Measurements from ENCODE around the gene LRRFIP2.
"Not testable (repeated sequence)": the region's sequence is repeated elsewhere in the genome, so short reads cannot be mapped to it uniquely, and the experiment has no call there.

Gene LRRFIP2

GRCh38 chr3:37058117-37058516 lies 116.3 kb downstream of the LRRFIP2 start:
- DNase-seq: no peak

- DNase-seq: no peak
Measured at GRCh38 chr3:37056826-37057225, 117.6 kb downstream of the LRRFIP2 start.

GRCh38 chr3:37055077-37055476 lies 119.3 kb downstream of the LRRFIP2 start:
- DNase-seq: not testable (repeated sequence)

- peak; percentile 90 for DNase-seq
Measured at GRCh38 chr3:37054370-37054769, 120.0 kb downstream of the LRRFIP2 start.

GRCh38 chr3:37053753-37054152 lies 120.6 kb downstream of the LRRFIP2 start:
- no peak for DNase-seq

- no peak for DNase-seq
Measured at GRCh38 chr3:37053337-37053736, 121.0 kb downstream of the LRRFIP2 start.

GRCh38 chr3:37052860-37053259 lies 121.5 kb downstream of the LRRFIP2 start:
- no peak for DNase-seq

GRCh38 chr3:37050282-37050681 lies 124.1 kb downstream of the LRRFIP2 start:
- no peak for DNase-seq

GRCh38 chr3:37042712-37043111 lies 131.7 kb downstream of the LRRFIP2 start:
- not testable (repeated sequence) for DNase-seq

GRCh38 chr3:37041546-37042195 lies 132.7 kb downstream of the LRRFIP2 start:
- DNase-seq: peak; percentile 13

GRCh38 chr3:37040231-37040630 lies 134.2 kb downstream of the LRRFIP2 start:
- DNase-seq: no peak

- no peak for DNase-seq
Measured at GRCh38 chr3:37039161-37039846, 135.1 kb downstream of the LRRFIP2 start.

- DNase-seq: no peak
Measured at GRCh38 chr3:37037352-37037751, 137.0 kb downstream of the LRRFIP2 start.

GRCh38 chr3:37032961-37033360 lies 141.4 kb downstream of the LRRFIP2 start:
- DNase-seq: no peak

- DNase-seq: no peak
Measured at GRCh38 chr3:37031096-37031682, 143.2 kb downstream of the LRRFIP2 start.

- no peak for DNase-seq
Measured at GRCh38 chr3:37030588-37030987, 143.8 kb downstream of the LRRFIP2 start.

- DNase-seq: no peak
Measured at GRCh38 chr3:37029516-37030163, 144.7 kb downstream of the LRRFIP2 start.

GRCh38 chr3:37029111-37029510 lies 145.3 kb downstream of the LRRFIP2 start:
- DNase-seq: no peak

GRCh38 chr3:37028329-37028728 lies 146.1 kb downstream of the LRRFIP2 start:
- DNase-seq: no peak

- DNase-seq: no peak
Measured at GRCh38 chr3:37026851-37027250, 147.5 kb downstream of the LRRFIP2 start.

- DNase-seq: no peak
Measured at GRCh38 chr3:37025561-37026335, 148.6 kb downstream of the LRRFIP2 start.

GRCh38 chr3:37024820-37025405 lies 149.5 kb downstream of the LRRFIP2 start:
- no peak for DNase-seq

All from fibroblast of skin of scalp (primary cell).